ENCODE measurements around the gene C18orf54. TPM values are rescaled to one million over a fixed set of nuclear protein-coding genes. Genes with fewer than 3 reads are reported as not detected.
"Not testable (repeated sequence)": the region's sequence is repeated elsewhere in the genome, so short reads cannot be mapped to it uniquely, and the experiment has no call there.

C18orf54 gene
- total RNA-seq, 4 donors from 2014 or later, result 0.53 to 3.8 (median 1.3) TPM

DNA sequence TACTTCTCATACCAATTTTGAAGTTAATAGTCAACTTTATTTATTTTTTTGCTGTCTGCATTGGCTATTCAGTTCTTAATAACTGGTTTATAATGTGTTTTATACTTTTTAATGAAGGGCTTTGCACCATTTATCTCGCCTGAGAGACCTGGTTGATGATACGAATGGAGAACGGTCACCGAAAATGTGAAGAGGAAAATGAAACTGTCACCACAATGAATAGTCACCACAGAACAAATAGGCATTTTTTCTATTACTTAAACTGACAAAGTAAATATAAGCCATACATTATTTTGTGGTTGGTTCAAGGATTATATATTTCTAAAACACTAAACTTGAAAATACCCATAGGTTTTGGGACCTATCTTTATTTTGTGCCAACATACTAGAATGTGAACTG, 20.4 kb downstream of the C18orf54 start:
- no peak for DNase-seq (ENCODE audit: low spot score in 2 of 2)

DNA sequence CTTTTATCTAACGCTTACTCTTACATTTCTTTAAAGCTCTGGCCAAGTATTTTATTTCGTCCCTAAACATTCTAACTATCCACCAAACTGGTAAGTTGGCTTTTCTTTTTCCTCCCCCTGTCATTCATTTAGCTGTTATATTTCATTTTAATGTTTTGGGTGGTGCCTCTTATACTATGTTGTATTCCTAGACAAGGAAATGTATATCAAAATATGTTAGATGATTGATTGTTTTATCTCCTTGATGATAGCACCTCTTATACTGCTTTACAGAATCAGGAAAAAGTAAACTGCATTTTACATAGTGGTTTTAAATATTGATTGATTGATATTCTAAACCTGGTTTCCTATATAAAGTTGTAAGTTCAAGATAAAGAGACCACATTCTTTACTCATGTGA, 23.9 kb downstream of the C18orf54 start:
- WGBS, result 88% methylated on average over 2 of the region's 2 CpGs
- no peaks in the 10 kb centered on the region for H3K9me3 ChIP-seq
- TF ChIP-seq POLR2A (IDR thresholded peaks at IDR 0.05), result no peak
- no peak for TF ChIP-seq EP300 (IDR thresholded peaks at IDR 0.05)
- no peak for TF ChIP-seq POLR2AphosphoS5 (IDR thresholded peaks at IDR 0.05)
- TF ChIP-seq, protein P1, sequence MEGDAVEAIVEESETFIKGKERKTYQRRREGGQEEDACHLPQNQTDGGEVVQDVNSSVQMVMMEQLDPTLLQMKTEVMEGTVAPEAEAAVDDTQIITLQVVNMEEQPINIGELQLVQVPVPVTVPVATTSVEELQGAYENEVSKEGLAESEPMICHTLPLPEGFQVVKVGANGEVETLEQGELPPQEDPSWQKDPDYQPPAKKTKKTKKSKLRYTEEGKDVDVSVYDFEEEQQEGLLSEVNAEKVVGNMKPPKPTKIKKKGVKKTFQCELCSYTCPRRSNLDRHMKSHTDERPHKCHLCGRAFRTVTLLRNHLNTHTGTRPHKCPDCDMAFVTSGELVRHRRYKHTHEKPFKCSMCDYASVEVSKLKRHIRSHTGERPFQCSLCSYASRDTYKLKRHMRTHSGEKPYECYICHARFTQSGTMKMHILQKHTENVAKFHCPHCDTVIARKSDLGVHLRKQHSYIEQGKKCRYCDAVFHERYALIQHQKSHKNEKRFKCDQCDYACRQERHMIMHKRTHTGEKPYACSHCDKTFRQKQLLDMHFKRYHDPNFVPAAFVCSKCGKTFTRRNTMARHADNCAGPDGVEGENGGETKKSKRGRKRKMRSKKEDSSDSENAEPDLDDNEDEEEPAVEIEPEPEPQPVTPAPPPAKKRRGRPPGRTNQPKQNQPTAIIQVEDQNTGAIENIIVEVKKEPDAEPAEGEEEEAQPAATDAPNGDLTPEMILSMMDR (IDR thresholded peaks at IDR 0.05), result no peak

More for the DNA sequence above, 20.4 kb downstream of the C18orf54 start:
- Histone ChIP-seq H3K27ac (no peak overlapping the region), H3K4me3 (no peak overlapping the region), H3K27me3 (no peaks in the 10 kb centered on the region), H3K4me1 (no peaks in the 10 kb centered on the region), H3K36me3 (peaks cover 4% of the 10 kb centered on the region), H3K9me3 (no peaks in the 10 kb centered on the region)
- TF ChIP-seq POLR2AphosphoS5 (IDR thresholded peaks at IDR 0.05) (no peak), POLR2A (IDR thresholded peaks at IDR 0.05) (no peak), EP300 (IDR thresholded peaks at IDR 0.05) (no peak)
- TF ChIP-seq, protein P1 (IDR thresholded peaks at IDR 0.05), result no peak
- 95% methylated on average over 4 of the region's 4 CpGs for WGBS

DNA sequence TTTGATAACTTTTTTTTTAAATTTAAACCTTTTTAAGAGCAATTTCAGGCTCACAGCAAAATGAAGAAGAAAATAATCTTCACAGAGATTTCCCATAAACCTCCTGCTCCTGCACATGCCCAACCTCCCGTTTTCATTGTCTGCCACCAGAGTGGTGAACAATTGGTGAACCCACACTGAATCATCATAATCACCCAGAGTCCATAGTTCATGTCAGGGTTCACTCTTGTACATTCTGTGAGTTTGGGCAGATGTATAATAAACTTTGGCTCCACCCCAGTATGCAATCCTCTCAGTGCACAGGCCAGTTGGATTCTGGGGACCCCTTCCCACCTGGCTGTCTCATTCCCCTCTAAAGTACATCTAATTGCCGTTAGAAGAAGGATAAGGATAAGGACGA, 24.4 kb downstream of the C18orf54 start:
- Histone ChIP-seq H3K9me3 (no peaks in the 10 kb centered on the region), H3K36me3 (no peaks in the 10 kb centered on the region), H3K4me3 (no peak overlapping the region), H3K4me1 (no peaks in the 10 kb centered on the region), H3K27me3 (no peaks in the 10 kb centered on the region), H3K27ac (no peak overlapping the region)
- DNase-seq (ENCODE audit: low spot score in 2 of 2), result no peak
- 90% methylated on average over 3 of the region's 3 CpGs for WGBS
- TF ChIP-seq POLR2A (IDR thresholded peaks at IDR 0.05) (no peak), EP300 (IDR thresholded peaks at IDR 0.05) (no peak), POLR2AphosphoS5 (IDR thresholded peaks at IDR 0.05) (no peak)
- TF ChIP-seq, protein P1 (IDR thresholded peaks at IDR 0.05), result no peak

More for the DNA sequence above, 23.9 kb downstream of the C18orf54 start:
- Histone ChIP-seq H3K36me3 (no peaks in the 10 kb centered on the region), H3K4me3 (no peak overlapping the region), H3K4me1 (no peaks in the 10 kb centered on the region), H3K27me3 (no peaks in the 10 kb centered on the region), H3K27ac (no peak overlapping the region)
- DNase-seq (ENCODE audit: low spot score in 2 of 2), result no peak

DNA sequence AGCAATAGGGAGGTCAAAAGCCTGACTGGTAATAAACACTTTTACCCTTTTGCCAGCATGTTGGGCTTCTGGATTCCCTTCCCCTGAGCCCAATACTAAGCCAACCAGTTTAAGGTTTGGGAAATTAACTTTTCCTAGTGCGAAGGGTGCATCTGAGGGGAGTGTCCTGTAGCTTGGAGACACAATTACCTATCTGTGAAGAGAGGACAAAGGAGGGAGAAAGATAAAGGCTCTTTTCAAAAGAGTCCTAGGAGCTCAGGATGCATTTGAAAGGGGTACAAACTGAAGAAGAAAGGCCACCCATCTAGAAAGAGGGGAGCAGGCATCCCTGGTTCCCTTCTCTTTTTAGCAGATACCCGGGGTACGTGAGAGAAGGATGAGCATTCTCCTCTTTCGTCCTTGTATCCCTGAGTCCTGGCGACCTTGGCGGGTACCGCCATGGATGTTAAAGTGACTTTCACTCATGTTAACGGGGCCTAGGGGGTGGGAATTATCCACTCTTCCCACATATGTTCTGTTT, 25.1 kb downstream of the C18orf54 start:
- Histone ChIP-seq H3K27ac (no peak overlapping the region), H3K4me3 (no peak overlapping the region), H3K9me3 (no peaks in the 10 kb centered on the region), H3K4me1 (no peaks in the 10 kb centered on the region), H3K36me3 (no peaks in the 10 kb centered on the region), H3K27me3 (no peaks in the 10 kb centered on the region)
- WGBS, result 83% methylated on average over 8 of the region's 8 CpGs
- TF ChIP-seq POLR2A (IDR thresholded peaks at IDR 0.05) (no peak), EP300 (IDR thresholded peaks at IDR 0.05) (no peak), POLR2AphosphoS5 (IDR thresholded peaks at IDR 0.05) (no peak)
- TF ChIP-seq, protein P1 (IDR thresholded peaks at IDR 0.05), result no peak
- no peak for DNase-seq (ENCODE audit: low spot score in 2 of 2)

DNA sequence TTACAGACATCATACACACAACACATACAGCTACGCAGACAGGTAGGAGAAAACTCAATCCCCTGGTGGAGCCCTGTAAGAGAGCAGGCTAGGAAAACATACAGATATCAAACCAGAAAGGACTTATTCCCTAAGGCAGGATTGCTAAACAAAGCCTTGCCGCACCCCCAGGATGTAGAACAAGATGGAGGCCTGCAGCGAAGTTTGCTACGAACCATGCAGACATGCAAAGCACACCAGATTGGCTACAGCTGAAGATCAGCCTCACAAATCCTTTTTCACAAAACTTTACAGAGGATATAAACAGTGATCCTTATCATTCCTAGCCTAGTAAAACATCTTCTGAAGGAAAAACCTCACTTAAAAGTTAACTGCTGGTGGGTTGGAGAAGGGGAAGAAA, 28.3 kb downstream of the C18orf54 start:
- WGBS, result 52% methylated on average over 4 of the region's 4 CpGs
- TF ChIP-seq, protein P1 (IDR thresholded peaks at IDR 0.05), result no peak
- TF ChIP-seq POLR2AphosphoS5 (IDR thresholded peaks at IDR 0.05), result no peak
- TF ChIP-seq EP300 (IDR thresholded peaks at IDR 0.05), result no peak
- no peak for TF ChIP-seq POLR2A (IDR thresholded peaks at IDR 0.05)
- DNase-seq (ENCODE audit: low spot score in 2 of 2), result no peak

GRCh38 chr18:54386800-54387495, 29.2 kb downstream of the C18orf54 start:
- not testable (repeated sequence) for DNase-seq (ENCODE audit: low spot score in 2 of 2); H3K4me1 ChIP-seq; H3K9me3 ChIP-seq; H3K36me3 ChIP-seq; H3K27me3 ChIP-seq; H3K4me3 ChIP-seq; H3K27ac ChIP-seq
- WGBS, result 93% methylated on average over 23 of the region's 23 CpGs

More for the DNA sequence above, 28.3 kb downstream of the C18orf54 start:
- Histone ChIP-seq H3K27me3 (no peaks in the 10 kb centered on the region), H3K4me1 (no peaks in the 10 kb centered on the region), H3K9me3 (no peaks in the 10 kb centered on the region), H3K36me3 (no peaks in the 10 kb centered on the region), H3K4me3 (no peak overlapping the region), H3K27ac (no peak overlapping the region)
